ENCODE data around the gene TRMU. TPM values are rescaled to one million over a fixed set of nuclear protein-coding genes. Genes with fewer than 3 reads are reported as not detected.

Gene TRMU
- total RNA-seq, 1 donor from 2014 or later, result 39.0 TPM

DNA sequence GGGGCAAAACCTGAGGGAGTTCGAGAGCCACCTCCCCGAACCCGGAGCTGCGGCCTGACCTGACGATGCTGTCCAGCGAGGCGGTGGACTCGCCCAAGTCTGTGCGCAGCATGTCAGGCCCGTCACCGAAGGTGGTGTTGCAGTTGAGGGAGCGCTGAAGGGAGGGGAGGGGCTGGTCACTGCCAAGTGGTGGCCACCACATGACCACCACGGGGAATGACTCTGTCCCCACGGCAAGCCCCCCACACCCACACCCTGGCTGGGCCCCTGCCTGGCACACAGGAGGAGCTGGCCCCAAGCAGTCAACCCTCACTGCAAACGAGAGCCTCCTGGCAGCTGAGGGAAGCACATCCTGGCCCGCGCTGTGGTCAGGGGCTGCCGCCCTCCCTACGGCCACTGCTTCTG lies 30.8 kb downstream of the TRMU start:
- no peak overlapping the region for H3K4me3 ChIP-seq (ENCODE audit: low read depth, low read length)
- TF ChIP-seq CTCF (conservative IDR thresholded peaks at IDR 0.05; ENCODE audit: low read depth, low read length), result no peak
- no peak for DNase-seq (ENCODE audit: low read depth)

DNA sequence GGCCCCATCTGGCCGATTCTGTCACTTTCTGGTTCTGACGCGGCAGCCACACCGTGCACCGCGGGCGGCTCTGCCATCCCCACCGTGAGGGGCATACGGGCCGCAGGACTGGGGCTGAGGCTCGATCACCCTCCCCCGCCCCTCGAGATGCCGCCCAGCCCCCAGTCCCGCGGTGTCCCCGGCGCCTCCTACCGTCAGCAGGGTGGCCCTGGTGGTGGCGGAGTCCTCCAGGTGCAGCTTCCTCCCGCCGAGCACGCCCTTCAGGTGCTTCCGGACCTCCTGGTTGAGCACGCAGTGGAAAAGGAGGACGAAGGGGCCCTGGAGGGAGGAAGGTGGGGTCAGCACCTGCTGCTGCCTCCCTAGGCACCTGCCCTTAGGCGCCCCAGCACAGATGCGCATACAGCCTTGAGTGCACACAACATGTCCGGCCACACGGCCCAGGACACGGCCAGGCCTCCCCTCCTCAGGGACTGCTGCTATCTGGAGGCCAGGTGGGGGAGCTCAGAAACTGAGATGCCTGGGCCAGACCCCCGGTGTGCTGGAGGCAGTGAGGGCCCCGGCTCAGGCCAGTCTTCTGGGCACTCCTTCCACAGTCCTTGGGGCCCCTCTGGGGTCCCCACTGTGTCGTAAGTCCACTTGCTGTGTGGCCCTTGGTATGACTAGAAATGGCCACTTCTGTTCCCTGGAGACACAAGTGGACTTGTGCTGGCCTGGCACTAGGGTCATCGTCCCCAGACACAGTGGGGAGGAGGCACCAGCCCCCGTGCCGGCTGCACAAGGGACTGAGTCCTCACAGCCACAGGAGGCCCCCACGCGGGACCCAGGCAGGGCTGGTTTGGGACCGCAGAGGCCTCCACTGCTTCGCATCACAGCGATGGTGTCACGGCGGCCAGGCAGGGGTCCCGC lies 31.5 kb downstream of the TRMU start:
- no peak overlapping the region for H3K4me3 ChIP-seq (ENCODE audit: low read depth, low read length)
- DNase-seq (ENCODE audit: low read depth), result no peak
- TF ChIP-seq CTCF (conservative IDR thresholded peaks at IDR 0.05; ENCODE audit: low read depth, low read length), result no peak

DNA sequence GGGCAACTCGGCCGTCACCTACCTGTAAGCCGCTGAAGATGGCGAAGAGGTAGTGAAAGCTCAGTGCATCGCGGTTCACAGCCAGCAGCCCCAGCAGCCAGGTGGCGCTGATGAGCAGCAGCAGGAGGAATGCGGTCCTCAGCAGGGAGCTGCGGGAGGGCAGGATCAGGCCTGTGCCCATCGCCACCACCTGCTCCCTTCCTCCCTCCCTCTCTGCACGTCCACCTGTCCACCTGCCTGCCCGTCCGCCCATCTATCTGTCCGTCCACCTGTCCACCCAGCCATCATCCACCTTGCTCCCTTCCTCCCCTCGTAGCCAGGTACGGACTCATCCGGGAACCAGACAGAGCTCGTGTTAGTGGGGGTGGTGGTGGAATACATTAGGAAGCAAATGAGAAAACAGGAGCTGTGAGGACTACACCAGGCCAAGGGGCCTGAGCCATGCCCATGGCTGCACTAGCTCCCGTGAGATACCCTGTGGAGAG lies 32.2 kb downstream of the TRMU start:
- TF ChIP-seq CTCF (conservative IDR thresholded peaks at IDR 0.05; ENCODE audit: low read depth, low read length), result peak; percentile 79
- DNase-seq (ENCODE audit: low read depth), result no peak
- H3K4me3 ChIP-seq (ENCODE audit: low read depth, low read length), result no peak overlapping the region

- DNase-seq (ENCODE audit: low read depth), result no peak
- no peak for TF ChIP-seq CTCF (conservative IDR thresholded peaks at IDR 0.05; ENCODE audit: low read depth, low read length)
- no peak overlapping the region for H3K4me3 ChIP-seq (ENCODE audit: low read depth, low read length)
Measured at GRCh38 chr22:46368422-46368821, 32.9 kb downstream of the TRMU start.

- TF ChIP-seq CTCF (conservative IDR thresholded peaks at IDR 0.05; ENCODE audit: low read depth, low read length), result no peak
Measured at GRCh38 chr22:46368871-46369715, 33.6 kb downstream of the TRMU start.

DNA sequence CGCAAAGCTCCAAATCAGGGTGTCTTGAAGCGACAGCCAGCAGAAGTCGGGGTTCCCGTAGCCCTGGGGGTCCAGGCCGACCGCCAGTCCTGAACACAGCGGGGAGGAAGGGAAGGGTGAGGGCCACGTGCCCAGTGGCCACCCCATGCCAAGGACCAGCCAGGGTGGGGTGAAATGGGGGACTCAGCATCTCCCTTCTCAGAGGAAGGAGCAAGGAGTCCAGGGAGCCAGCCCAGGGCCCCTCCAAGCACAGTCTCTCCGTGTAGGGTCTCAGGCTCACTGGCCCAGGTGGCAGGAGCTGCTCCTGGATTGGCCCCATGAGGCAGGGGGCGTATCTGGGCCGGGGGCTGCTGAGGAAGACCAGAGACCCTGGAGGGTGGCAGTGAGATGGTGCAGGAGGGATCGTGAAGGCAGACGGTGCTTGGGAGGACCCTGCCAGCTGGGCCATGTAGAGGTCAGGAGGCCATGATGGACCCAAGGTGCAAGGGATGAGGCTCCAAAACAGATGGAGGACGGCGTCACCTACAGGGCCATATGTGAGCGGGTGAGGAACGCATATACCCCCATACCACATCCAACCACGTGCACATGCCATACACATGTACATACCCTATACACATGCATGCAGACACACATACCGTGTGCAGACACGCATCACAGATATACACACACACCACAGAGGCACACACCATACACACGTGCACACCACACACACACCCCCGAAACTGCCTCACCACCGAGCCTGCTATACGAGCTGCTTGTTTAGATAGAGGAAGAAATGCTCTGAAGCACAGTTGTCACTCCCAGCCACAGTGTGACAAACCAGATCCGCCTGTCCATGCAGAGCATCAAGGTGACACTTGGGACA lies 34.4 kb downstream of the TRMU start:
- H3K4me3 ChIP-seq (ENCODE audit: low read depth, low read length), result no peak overlapping the region
- no peak for TF ChIP-seq CTCF (conservative IDR thresholded peaks at IDR 0.05; ENCODE audit: low read depth, low read length)
- no peak for DNase-seq (ENCODE audit: low read depth)

More at GRCh38 chr22:46368871-46369715, 33.6 kb downstream of the TRMU start:
- no peak for DNase-seq (ENCODE audit: low read depth)
- no peak overlapping the region for H3K4me3 ChIP-seq (ENCODE audit: low read depth, low read length)

Data from epithelial cell of proximal tubule (primary cell).